ENCODE data around the gene CCDC12. TPM values are rescaled to one million over a fixed set of nuclear protein-coding genes. Genes with fewer than 3 reads are reported as not detected.

The CCDC12 gene
- total RNA-seq, 1 donor from 2014 or later, result 22.3 TPM

- DNase-seq (ENCODE audit: low read depth), result no peak
Measured at GRCh38 chr3:46939578-46940445, 36.7 kb downstream of the CCDC12 start.

- DNase-seq (ENCODE audit: low read depth), result no peak
Measured at GRCh38 chr3:46938118-46938517, 38.4 kb downstream of the CCDC12 start.

- no peak for DNase-seq (ENCODE audit: low read depth)
Measured at GRCh38 chr3:46936733-46937250, 39.8 kb downstream of the CCDC12 start.

- DNase-seq (ENCODE audit: low read depth), result no peak
Measured at GRCh38 chr3:46935989-46936558, 40.5 kb downstream of the CCDC12 start.

- DNase-seq (ENCODE audit: low read depth), result peak; percentile 97
Measured at GRCh38 chr3:46935168-46935858, 41.2 kb downstream of the CCDC12 start.

GRCh38 chr3:46934498-46935167 is 41.9 kb downstream of the CCDC12 start:
- peak; percentile 47 for DNase-seq (ENCODE audit: low read depth)

- DNase-seq (ENCODE audit: low read depth), result no peak
Measured at GRCh38 chr3:46934072-46934471, 42.5 kb downstream of the CCDC12 start.

GRCh38 chr3:46933261-46933660 is 43.3 kb downstream of the CCDC12 start:
- DNase-seq (ENCODE audit: low read depth), result no peak

GRCh38 chr3:46932455-46933225 is 43.9 kb downstream of the CCDC12 start:
- DNase-seq (ENCODE audit: low read depth), result no peak

GRCh38 chr3:46931631-46932331 is 44.8 kb downstream of the CCDC12 start:
- no peak for DNase-seq (ENCODE audit: low read depth)

GRCh38 chr3:46930945-46931403 is 45.6 kb downstream of the CCDC12 start:
- DNase-seq (ENCODE audit: low read depth), result peak; percentile 89

- DNase-seq (ENCODE audit: low read depth), result no peak
Measured at GRCh38 chr3:46930166-46930944, 46.2 kb downstream of the CCDC12 start.

GRCh38 chr3:46929324-46929723 is 47.2 kb downstream of the CCDC12 start:
- no peak for DNase-seq (ENCODE audit: low read depth)

GRCh38 chr3:46928282-46928681 is 48.3 kb downstream of the CCDC12 start:
- DNase-seq (ENCODE audit: low read depth), result no peak

GRCh38 chr3:46927718-46928073 is 48.8 kb downstream of the CCDC12 start:
- DNase-seq (ENCODE audit: low read depth), result no peak

GRCh38 chr3:46926871-46927717 is 49.5 kb downstream of the CCDC12 start:
- no peak for DNase-seq (ENCODE audit: low read depth)

- DNase-seq (ENCODE audit: low read depth), result no peak
Measured at GRCh38 chr3:46926447-46926846, 50.1 kb downstream of the CCDC12 start.

GRCh38 chr3:46926039-46926438 is 50.5 kb downstream of the CCDC12 start:
- DNase-seq (ENCODE audit: low read depth), result peak; percentile 77

- DNase-seq (ENCODE audit: low read depth), result no peak
Measured at GRCh38 chr3:46925585-46925934, 51.0 kb downstream of the CCDC12 start.

All from renal cortical epithelial cell (primary cell).